Endothelial cell of umbilical vein (primary cell): ENCODE results near the gene ETFBKMT. TPM values are rescaled to one million over a fixed set of nuclear protein-coding genes. Genes with fewer than 3 reads are reported as not detected.

Experiments used
- BruUV-seq: library from RNA; stranded (reverse); fragments of 400-500 nt; replicated peaks from 2 replicates; lab custom pipeline; 2021; lab: Mats Ljungman, UMichigan
- CTCF ChIA-PET: fragments of 300-600, 350-600 bp; sonication (Branson Sonifier 250); formaldehyde crosslinking; loops from one replicate; lab custom pipeline; 2021; ENCODE audit warnings: antibody characterized with exemption, inconsistent platforms; lab: Charles Lee
- POLR2A ChIA-PET: fragments of 300-600, 350-600 bp; sonication (Branson Sonifier 250); formaldehyde crosslinking; loops from one replicate; lab custom pipeline; 2021; ENCODE audit warnings: antibody characterized with exemption, inconsistent platforms; lab: Charles Lee
- DNase-seq: peaks from one replicate; pipeline ENCODE4 v3.0.0-alpha.2; 2011; ENCODE audit warnings: low read depth, low spot score
- FAIRE-seq: peaks from 2 replicates; lab custom pipeline; 2011; peaks lifted over from hg19 to GRCh38; lab: Jason Lieb, UNC
- H2AFZ ChIP-seq: 2 replicates; pipeline ENCODE4 v1.6.0; 2012; ENCODE audit warnings: low read depth, low read length, control low read depth, inconsistent platforms
- H3K27ac ChIP-seq: 2 replicates; pipeline ENCODE4 v1.5.1; 2011; ENCODE audit warnings: low read depth, mild to moderate bottlenecking, control low read depth, low read length, moderate library complexity; ENCODE audit not compliant: insufficient read depth
- H3K27me3 ChIP-seq, 2 experiments: 2 replicates each; pipeline versions ENCODE4 v1.6.0 to v1.6.1; 2011; ENCODE audit warnings: low read length in 2 of 2, mixed read lengths in 1 of 2; ENCODE audit not compliant: control insufficient read depth in 2 of 2, insufficient read depth in 2 of 2
- H3K36me3 ChIP-seq, 2 experiments: 2 replicates in 1 of 2; 3 replicates in 1 of 2; pipeline ENCODE4 v1.5.1; 2011; ENCODE audit warnings: low read length in 2 of 2, mild to moderate bottlenecking in 1 of 2, moderate library complexity in 1 of 2; ENCODE audit not compliant: control insufficient read depth in 2 of 2, insufficient read depth in 2 of 2; ENCODE audit errors: extremely low read depth in 1 of 2
- H3K4me1 ChIP-seq: 3 replicates; pipeline ENCODE4 v1.5.1; 2011; ENCODE audit warnings: mild to moderate bottlenecking, low read length; ENCODE audit not compliant: control insufficient read depth, insufficient read depth; ENCODE audit errors: extremely low read depth
- H3K4me2 ChIP-seq: 2 replicates; pipeline ENCODE4 v1.6.1; 2011; ENCODE audit warnings: low read length, control low read depth, mixed read lengths; ENCODE audit not compliant: insufficient read depth
- H3K4me3 ChIP-seq, 3 experiments: fragments of 200-600 bp in 1 of 3; sonication (generic), shearing (Covaris generic) in 1 of 3; replicated peaks in 1 of 3; 2 replicates each; pipeline ENCODE4 v1.5.1; 2011 to 2016; ENCODE audit warnings: control low read depth in 3 of 3, low read length in 3 of 3, mild to moderate bottlenecking in 2 of 3, inconsistent platforms in 1 of 3, low read depth in 1 of 3, moderate library complexity in 1 of 3; ENCODE audit not compliant: insufficient read depth in 1 of 3
- H3K79me2 ChIP-seq: 2 replicates; pipeline ENCODE4 v1.6.0; 2012; ENCODE audit warnings: low read length, inconsistent platforms; ENCODE audit not compliant: control insufficient read depth, insufficient read depth
- H3K9ac ChIP-seq: replicated peaks from 2 replicates; pipeline ENCODE3; 2011; ENCODE audit warnings: low read length, control low read depth; ENCODE audit not compliant: insufficient read depth; ENCODE audit errors: extremely low read depth
- H3K9me1 ChIP-seq: replicated peaks from 3 replicates; pipeline ENCODE4 v1.6.0; 2011; ENCODE audit warnings: mild to moderate bottlenecking, low read length; ENCODE audit not compliant: control insufficient read depth, insufficient read depth; ENCODE audit errors: extremely low read depth
- H3K9me3 ChIP-seq: replicated peaks from 2 replicates; pipeline ENCODE4 v1.5.1; 2012; ENCODE audit warnings: low read length, inconsistent platforms; ENCODE audit not compliant: control insufficient read depth, insufficient read depth
- H4K20me1 ChIP-seq: replicated peaks from 2 replicates; pipeline ENCODE3; 2011; ENCODE audit warnings: mild to moderate bottlenecking, low read length; ENCODE audit not compliant: control insufficient read depth, insufficient read depth; ENCODE audit errors: extremely low read depth
- EZH2 ChIP-seq: IDR thresholded peaks from 2 replicates; pipeline ENCODE4 v1.6.1; 2012; ENCODE audit warnings: borderline replicate concordance, low read depth, mild to moderate bottlenecking, moderate library complexity, low read length, inconsistent platforms; ENCODE audit not compliant: severe bottlenecking
- FOS ChIP-seq: IDR thresholded peaks from 2 replicates; pipeline ENCODE4 v1.6.1; 2011; ENCODE audit warnings: mild to moderate bottlenecking, low read length, moderate library complexity, borderline replicate concordance; ENCODE audit not compliant: insufficient read depth
- MYC ChIP-seq: IDR thresholded peaks from one replicate; pipeline ENCODE4 v1.6.1; 2011; ENCODE audit warnings: mild to moderate bottlenecking, low read depth, low read length
- POLR2A ChIP-seq: IDR thresholded peaks from 2 replicates; pipeline ENCODE4 v1.6.1; 2012; ENCODE audit warnings: low read depth, mild to moderate bottlenecking, control low read depth, low read length
- POLR2AphosphoS5 ChIP-seq: IDR thresholded peaks from 2 replicates; pipeline ENCODE4 v1.6.1; 2012; ENCODE audit warnings: low read depth, mild to moderate bottlenecking, control low read depth, low read length, moderate library complexity; ENCODE audit not compliant: insufficient read depth
- dilution Hi-C: fragments of 300-500 bp; cut with MboI; formaldehyde crosslinking; loops from one replicate; pipeline ENCODE4 v1.15.0; 2019; ENCODE audit warnings: low sequenced_read_pairs; ENCODE audit not compliant: extremely low pct_ligation_motif_present
- intact Hi-C: fragments of 100-400 bp; cut with micrococcal nuclease; formaldehyde crosslinking; loops from one replicate; pipeline ENCODE4 v1.10.0; 2022
- polyA plus RNA-seq, 4 experiments: library from polyadenylated mRNA; depleted of rRNA in 3 of 4; stranded (reverse) in 3 of 4; unstranded in 1 of 4; fragments of >200 nt; gene quantifications; 2 replicates each; pipeline versions ENCODE4 v1.2.1 to v1.2.3, GENCODE V29; 2011 to 2012; ENCODE audit warnings: missing spikeins in 1 of 4
- total RNA-seq: library from RNA; stranded (reverse); gene quantifications from 2 replicates; pipeline ENCODE4 v1.2.3, GENCODE V29; 2021
- TF ChIP-seq, protein P1 (sequence below), 2 donors: IDR thresholded peaks; 1 replicate in 1 of 2; 2 replicates in 1 of 2; pipeline ENCODE4 v1.5.1; 2011; ENCODE audit warnings: low read length in 2 of 2, mild to moderate bottlenecking in 2 of 2, moderate library complexity in 2 of 2, control low read depth in 1 of 2, inconsistent platforms in 1 of 2, low read depth in 1 of 2; ENCODE audit not compliant: insufficient read depth in 1 of 2; ENCODE audit errors: extremely low read depth in 1 of 2
- TF ChIP-seq, protein P2 (sequence below): IDR thresholded peaks from 2 replicates; pipeline ENCODE4 v1.6.1; 2011; ENCODE audit not compliant: insufficient read depth, insufficient read length

Gene ETFBKMT
- total and polyA plus RNA-seq, 2 donors (not counting 3 experiments of a cell fraction or from before 2014, with no cell fraction given): 1.4 to 3.1 TPM

DNA sequence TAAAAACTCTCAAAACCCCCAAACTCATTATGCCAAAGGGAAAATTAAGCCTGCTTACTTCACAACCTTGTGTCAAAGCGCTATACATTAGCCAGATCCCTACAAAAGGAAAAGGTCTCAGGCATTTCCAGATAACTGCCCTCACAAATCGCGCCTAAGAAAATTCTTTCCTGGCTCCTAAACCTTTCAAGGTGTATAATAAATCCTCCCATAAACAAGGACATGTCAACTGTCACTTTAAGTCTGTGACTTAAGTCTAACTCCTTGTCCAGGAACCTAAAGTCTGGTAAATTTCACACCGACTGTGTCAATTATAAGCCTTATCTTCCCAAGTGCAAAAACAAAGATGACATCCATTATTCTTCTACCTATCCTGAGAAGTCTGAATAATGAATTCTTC is 4.3 kb upstream of the ETFBKMT start:
- no TSS peak for BruUV-seq
- H3K9me1 ChIP-seq: no peaks in the 10 kb centered on the region
- no peaks in the 10 kb centered on the region for H3K79me2 ChIP-seq
- no peaks in the 10 kb centered on the region for H3K27me3 ChIP-seq
- no peak overlapping the region for H2AFZ ChIP-seq
- no peak for DNase-seq
- H4K20me1 ChIP-seq: no peaks in the 10 kb centered on the region
- TF ChIP-seq, protein P1, sequence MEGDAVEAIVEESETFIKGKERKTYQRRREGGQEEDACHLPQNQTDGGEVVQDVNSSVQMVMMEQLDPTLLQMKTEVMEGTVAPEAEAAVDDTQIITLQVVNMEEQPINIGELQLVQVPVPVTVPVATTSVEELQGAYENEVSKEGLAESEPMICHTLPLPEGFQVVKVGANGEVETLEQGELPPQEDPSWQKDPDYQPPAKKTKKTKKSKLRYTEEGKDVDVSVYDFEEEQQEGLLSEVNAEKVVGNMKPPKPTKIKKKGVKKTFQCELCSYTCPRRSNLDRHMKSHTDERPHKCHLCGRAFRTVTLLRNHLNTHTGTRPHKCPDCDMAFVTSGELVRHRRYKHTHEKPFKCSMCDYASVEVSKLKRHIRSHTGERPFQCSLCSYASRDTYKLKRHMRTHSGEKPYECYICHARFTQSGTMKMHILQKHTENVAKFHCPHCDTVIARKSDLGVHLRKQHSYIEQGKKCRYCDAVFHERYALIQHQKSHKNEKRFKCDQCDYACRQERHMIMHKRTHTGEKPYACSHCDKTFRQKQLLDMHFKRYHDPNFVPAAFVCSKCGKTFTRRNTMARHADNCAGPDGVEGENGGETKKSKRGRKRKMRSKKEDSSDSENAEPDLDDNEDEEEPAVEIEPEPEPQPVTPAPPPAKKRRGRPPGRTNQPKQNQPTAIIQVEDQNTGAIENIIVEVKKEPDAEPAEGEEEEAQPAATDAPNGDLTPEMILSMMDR (IDR thresholded peaks at IDR 0.05; ENCODE audit: extremely low read depth in 1 of 2, insufficient read depth in 1 of 2, low read depth in 1 of 2, low read length in 2 of 2): no peak
- TF ChIP-seq MYC (no peak), POLR2AphosphoS5 (no peak), EZH2 (no peak), FOS (no peak), POLR2A (no peak)
- TF ChIP-seq, protein P2, sequence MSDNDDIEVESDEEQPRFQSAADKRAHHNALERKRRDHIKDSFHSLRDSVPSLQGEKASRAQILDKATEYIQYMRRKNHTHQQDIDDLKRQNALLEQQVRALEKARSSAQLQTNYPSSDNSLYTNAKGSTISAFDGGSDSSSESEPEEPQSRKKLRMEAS: no peak
- no peak overlapping the region for H3K4me3 ChIP-seq
- ChIA-PET CTCF (interaction anchor here (4.9 kb wide), 1 partner anchor 657 kb away, joined by 19 read pairs; no protein-coding TSS in a partner anchor), POLR2A (no interaction called here)
- H3K27ac ChIP-seq: no peak overlapping the region
- dilution Hi-C loops (no loop called here), intact Hi-C loops (loop anchor here (10.0 kb wide), 2 partner anchors 800 to 1020 kb away; partner anchors contain the start of gene DNM1L)
- no peaks in the 10 kb centered on the region for H3K36me3 ChIP-seq
- peaks cover 7% of the 10 kb centered on the region for H3K4me1 ChIP-seq
- no peak for FAIRE-seq
- no peaks in the 10 kb centered on the region for H3K9me3 ChIP-seq
- no peak overlapping the region for H3K4me2 ChIP-seq
- H3K9ac ChIP-seq: no peak overlapping the region
